ENCODE results near the gene ZNF841. TPM values are rescaled to one million over a fixed set of nuclear protein-coding genes. Genes with fewer than 3 reads are reported as not detected.
"Not testable (repeated sequence)": the region's sequence is repeated elsewhere in the genome, so short reads cannot be mapped to it uniquely, and the experiment has no call there.

Gene ZNF841
- polyA plus RNA-seq, 1 of the 3 experiments (the other 2 are of a cell fraction), result 3.8 TPM

DNA sequence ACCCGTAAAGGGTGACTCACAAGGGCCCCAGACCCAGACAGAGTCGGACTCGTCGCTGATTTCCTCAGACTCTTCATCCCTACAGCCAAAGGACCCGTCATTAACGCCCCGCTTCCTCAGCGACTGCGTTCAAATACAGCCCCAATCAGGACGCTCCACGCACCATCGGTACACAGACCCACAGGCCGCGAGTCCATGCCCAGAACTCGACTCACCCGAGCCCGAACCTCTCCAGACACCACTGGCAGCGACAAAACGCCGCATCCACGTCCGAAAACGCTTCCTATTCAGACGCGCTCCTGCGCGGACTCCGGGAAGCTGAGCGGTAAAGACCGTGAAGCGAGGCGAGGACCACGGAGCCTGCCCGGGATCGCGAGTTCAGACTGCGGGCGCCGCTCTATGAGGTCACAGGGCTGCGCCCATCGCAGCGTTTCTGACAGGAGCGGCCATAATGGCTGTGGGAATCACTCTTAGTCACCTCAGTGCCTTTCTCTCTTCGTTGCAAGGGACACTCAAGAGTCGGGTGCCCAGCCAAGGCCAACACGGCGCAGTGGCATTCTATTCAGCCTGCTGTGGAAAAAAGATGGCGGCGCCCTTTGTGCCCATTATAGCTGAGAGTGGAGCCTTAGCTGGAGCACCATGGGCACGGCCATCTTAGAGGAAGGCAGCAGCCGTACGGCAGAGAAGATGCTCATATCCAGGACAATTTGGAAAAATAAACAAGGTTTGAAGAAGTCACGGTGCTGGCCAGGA lies 67.4 kb downstream of the ZNF841 start, which contains the start of gene ZNF614:
Gene ZNF614, minus strand, starts transcription at position 353 of the 753 bp plus-strand sequence. CDS start 2,634 bp downstream, outside the sequence.
- Histone ChIP-seq H3K9me3 (peaks cover 30% of the 10 kb centered on the region), H3K4me1 (ENCODE audit: control insufficient read depth in 1 of 2, insufficient read depth in 2 of 2, low read depth in 1 of 2, low read length in 1 of 2) (no peaks in the 10 kb centered on the region; a peak in 2 of 4 replicates), H4K20me1 (ENCODE audit: insufficient read depth) (no peaks in the 10 kb centered on the region), H3K4me2 (peak within 1 kb of the TSS; percentile 74), H3K27me3 (ENCODE audit: insufficient read depth) (no peaks in the 10 kb centered on the region), H2AFZ (ENCODE audit: low read depth) (peak within 1 kb of the TSS; percentile 93), H3K27ac (ENCODE audit: low read depth in 2 of 2, low read length in 1 of 2) (peak within 1 kb of the TSS; percentile 89 to 95), H3K36me3 (replicated peaks in 1 of 2; ENCODE audit: control insufficient read depth in 1 of 2, insufficient read depth in 2 of 2, low read length in 1 of 2) (peaks cover 25 to 43% of the 10 kb centered on the region in 2 experiments), H3K9ac (peak within 1 kb of the TSS; percentile 86), H3K4me3 (ENCODE audit: low read depth in 2 of 2, low read length in 1 of 2) (peak within 1 kb of the TSS; percentile 62 to 78), H3K9me2 (no peaks in the 10 kb centered on the region), H3F3A (replicated peaks; ENCODE audit: insufficient read depth) (peaks cover 9% of the 10 kb centered on the region), H3K79me2 (ENCODE audit: insufficient read depth) (peaks cover 22% of the 10 kb centered on the region)
- POLR2A ChIA-PET, result interaction anchor here (0.7 to 1.5 kb wide), 4 partner anchors 10 to 161 kb away, joined by 3 to 7 read pairs (median 4); partner anchors contain the start of genes ZNF432 and ZNF615
- TF ChIP-seq ELF1 (IDR thresholded peaks at IDR 0.05) (peak; percentile 57; the same call in 1 of the 2 replicates), YY1 (IDR thresholded peaks at IDR 0.05; ENCODE audit: low read depth) (peak; percentile 99), GABPA (IDR thresholded peaks at IDR 0.05; ENCODE audit: low read depth) (peak; percentile 18; the same call in 1 of the 2 replicates), SIN3A (IDR thresholded peaks at IDR 0.05; ENCODE audit: borderline replicate concordance, low read depth, low read length) (peak; percentile 90), SMC3 (IDR thresholded peaks at IDR 0.05; ENCODE audit: low read depth, low read length) (no peak), NRF1 (IDR thresholded peaks at IDR 0.05; ENCODE audit: low read depth, low read length) (0 out of 2 replicates have a peak, but pooled peaks have one; percentile 1), MXI1 (IDR thresholded peaks at IDR 0.05; ENCODE audit: low read depth, low read length) (peak; percentile 75; the same call in 1 of the 2 replicates), TAF1 (IDR thresholded peaks at IDR 0.05; ENCODE audit: borderline replicate concordance, low read depth, low read length) (peak; percentile 69; the same call in 1 of the 2 replicates), POLR2AphosphoS5 (IDR thresholded peaks at IDR 0.05; ENCODE audit: low read depth, low read length) (peak; percentile 91), CHD2 (IDR thresholded peaks at IDR 0.05; ENCODE audit: low read length, partially characterized antibody) (peak; percentile 99)
- TF ChIP-seq, protein P1, sequence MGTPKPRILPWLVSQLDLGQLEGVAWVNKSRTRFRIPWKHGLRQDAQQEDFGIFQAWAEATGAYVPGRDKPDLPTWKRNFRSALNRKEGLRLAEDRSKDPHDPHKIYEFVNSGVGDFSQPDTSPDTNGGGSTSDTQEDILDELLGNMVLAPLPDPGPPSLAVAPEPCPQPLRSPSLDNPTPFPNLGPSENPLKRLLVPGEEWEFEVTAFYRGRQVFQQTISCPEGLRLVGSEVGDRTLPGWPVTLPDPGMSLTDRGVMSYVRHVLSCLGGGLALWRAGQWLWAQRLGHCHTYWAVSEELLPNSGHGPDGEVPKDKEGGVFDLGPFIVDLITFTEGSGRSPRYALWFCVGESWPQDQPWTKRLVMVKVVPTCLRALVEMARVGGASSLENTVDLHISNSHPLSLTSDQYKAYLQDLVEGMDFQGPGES (IDR thresholded peaks at IDR 0.05; ENCODE audit: low read depth, low read length), result no peak
- TF ChIP-seq, protein P2, sequence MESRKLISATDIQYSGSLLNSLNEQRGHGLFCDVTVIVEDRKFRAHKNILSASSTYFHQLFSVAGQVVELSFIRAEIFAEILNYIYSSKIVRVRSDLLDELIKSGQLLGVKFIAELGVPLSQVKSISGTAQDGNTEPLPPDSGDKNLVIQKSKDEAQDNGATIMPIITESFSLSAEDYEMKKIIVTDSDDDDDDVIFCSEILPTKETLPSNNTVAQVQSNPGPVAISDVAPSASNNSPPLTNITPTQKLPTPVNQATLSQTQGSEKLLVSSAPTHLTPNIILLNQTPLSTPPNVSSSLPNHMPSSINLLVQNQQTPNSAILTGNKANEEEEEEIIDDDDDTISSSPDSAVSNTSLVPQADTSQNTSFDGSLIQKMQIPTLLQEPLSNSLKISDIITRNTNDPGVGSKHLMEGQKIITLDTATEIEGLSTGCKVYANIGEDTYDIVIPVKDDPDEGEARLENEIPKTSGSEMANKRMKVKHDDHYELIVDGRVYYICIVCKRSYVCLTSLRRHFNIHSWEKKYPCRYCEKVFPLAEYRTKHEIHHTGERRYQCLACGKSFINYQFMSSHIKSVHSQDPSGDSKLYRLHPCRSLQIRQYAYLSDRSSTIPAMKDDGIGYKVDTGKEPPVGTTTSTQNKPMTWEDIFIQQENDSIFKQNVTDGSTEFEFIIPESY (IDR thresholded peaks at IDR 0.05; ENCODE audit: borderline replicate concordance, low read depth), result peak; percentile 98
- TF ChIP-seq, protein P3, sequence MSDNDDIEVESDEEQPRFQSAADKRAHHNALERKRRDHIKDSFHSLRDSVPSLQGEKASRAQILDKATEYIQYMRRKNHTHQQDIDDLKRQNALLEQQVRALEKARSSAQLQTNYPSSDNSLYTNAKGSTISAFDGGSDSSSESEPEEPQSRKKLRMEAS (IDR thresholded peaks at IDR 0.05; ENCODE audit: low read depth), result peak; percentile 72; the same call in 1 of the 2 replicates
- TF ChIP-seq, protein P4, sequence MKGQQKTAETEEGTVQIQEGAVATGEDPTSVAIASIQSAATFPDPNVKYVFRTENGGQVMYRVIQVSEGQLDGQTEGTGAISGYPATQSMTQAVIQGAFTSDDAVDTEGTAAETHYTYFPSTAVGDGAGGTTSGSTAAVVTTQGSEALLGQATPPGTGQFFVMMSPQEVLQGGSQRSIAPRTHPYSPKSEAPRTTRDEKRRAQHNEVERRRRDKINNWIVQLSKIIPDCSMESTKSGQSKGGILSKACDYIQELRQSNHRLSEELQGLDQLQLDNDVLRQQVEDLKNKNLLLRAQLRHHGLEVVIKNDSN (IDR thresholded peaks at IDR 0.05; ENCODE audit: borderline replicate concordance, low read depth), result no peak
- 2% methylated on average over 50 of the region's 53 CpGs for WGBS (ENCODE audit: low lambda C conversion rate)
- CTCF ChIA-PET, result interaction anchor here (1.6 kb wide), 1 partner anchor 20 kb away, joined by 3 read pairs; the partner anchor contains the start of gene ZNF432
- peak; percentile 89 for DNase-seq

DNA sequence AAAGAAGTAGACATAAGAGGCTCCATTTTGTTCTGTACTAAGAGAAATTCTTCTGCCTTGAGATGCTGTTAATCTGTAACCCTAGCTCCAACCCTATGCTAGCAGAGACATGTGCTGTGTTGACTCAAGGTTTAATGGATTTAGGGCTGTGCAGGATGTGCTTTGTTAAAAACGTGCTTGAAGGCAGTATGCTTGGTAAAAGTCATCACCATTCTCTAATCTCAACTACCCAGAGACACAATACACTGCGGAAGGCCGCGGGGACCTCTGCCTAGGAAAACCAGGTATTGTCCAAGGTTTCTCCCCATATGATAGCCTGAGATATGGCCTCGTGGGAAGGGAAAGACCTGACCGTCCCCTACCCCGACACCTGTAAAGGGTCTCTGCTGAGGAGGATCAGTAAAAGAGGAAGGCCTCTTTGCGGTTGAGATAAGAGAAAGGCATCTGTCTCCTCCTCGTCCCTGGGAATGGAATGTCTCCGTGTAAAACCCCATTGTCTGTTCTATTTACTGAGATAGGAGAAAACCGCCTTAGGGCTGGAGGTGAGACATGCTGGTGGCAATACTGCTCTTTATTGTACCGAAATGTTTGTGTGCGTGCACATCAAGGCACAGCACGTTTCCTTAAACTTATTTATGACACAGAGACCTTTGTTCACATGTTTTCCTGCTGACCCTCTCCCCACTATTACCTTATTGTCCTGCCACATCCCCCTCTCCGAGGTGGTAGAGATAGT lies 69.1 kb downstream of the ZNF841 start:
- H3K4me1 ChIP-seq (ENCODE audit: control insufficient read depth in 1 of 2, insufficient read depth in 2 of 2, low read depth in 1 of 2, low read length in 1 of 2); H2AFZ ChIP-seq (ENCODE audit: low read depth); H3K27ac ChIP-seq (ENCODE audit: low read depth in 2 of 2, low read length in 1 of 2); POLR2A ChIA-PET; H3K9me2 ChIP-seq; H3K4me2 ChIP-seq; DNase-seq; H4K20me1 ChIP-seq (ENCODE audit: insufficient read depth); H3K4me3 ChIP-seq (ENCODE audit: low read depth in 2 of 2, low read length in 1 of 2); H3F3A ChIP-seq (replicated peaks; ENCODE audit: insufficient read depth); H3K9ac ChIP-seq; H3K27me3 ChIP-seq (ENCODE audit: insufficient read depth): not testable (repeated sequence)
- Histone ChIP-seq H3K9me3 (peaks cover 17% of the 10 kb centered on the region; the same call in 1 of the 2 replicates), H3K79me2 (ENCODE audit: insufficient read depth) (peaks cover 22% of the 10 kb centered on the region), H3K36me3 (replicated peaks in 1 of 2; ENCODE audit: control insufficient read depth in 1 of 2, insufficient read depth in 2 of 2, low read length in 1 of 2) (peaks cover 36 to 42% of the 10 kb centered on the region in 2 experiments)
- WGBS (ENCODE audit: low lambda C conversion rate), result 87% methylated on average over 15 of the region's 15 CpGs
- CTCF ChIA-PET, result interaction anchor here (1.6 kb wide), 1 partner anchor 22 kb away, joined by 3 read pairs; the partner anchor contains the start of gene ZNF432

DNA sequence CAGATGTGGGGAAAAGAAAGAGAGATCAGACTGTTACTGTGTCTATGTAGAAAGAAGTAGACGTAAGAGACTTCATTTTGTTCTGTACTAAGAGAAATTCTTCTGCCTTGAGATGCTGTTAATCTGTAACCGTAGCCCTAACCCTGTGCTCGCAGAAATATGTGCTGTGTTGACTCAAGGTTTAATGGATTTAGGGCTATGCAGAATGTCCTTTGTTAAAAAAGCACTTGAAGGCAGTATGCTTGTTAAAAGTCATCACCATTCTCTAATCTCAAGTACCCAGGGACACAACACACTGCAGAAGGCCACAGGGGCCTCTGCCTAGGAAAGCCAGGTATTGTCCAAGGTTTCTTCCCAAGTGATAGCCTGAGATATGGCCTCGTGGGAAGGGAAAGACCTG lies 71.1 kb downstream of the ZNF841 start:
- H3K4me1 ChIP-seq (ENCODE audit: control insufficient read depth in 1 of 2, insufficient read depth in 2 of 2, low read depth in 1 of 2, low read length in 1 of 2); H4K20me1 ChIP-seq (ENCODE audit: insufficient read depth); H2AFZ ChIP-seq (ENCODE audit: low read depth); DNase-seq; H3K4me2 ChIP-seq; H3K27ac ChIP-seq (ENCODE audit: low read depth in 2 of 2, low read length in 1 of 2); H3K27me3 ChIP-seq (ENCODE audit: insufficient read depth); H3F3A ChIP-seq (replicated peaks; ENCODE audit: insufficient read depth); CTCF ChIA-PET; H3K9ac ChIP-seq; POLR2A ChIA-PET; H3K9me3 ChIP-seq; H3K9me2 ChIP-seq: not testable (repeated sequence)
- 89% methylated on average over 4 of the region's 4 CpGs for WGBS (ENCODE audit: low lambda C conversion rate)
- Histone ChIP-seq H3K79me2 (ENCODE audit: insufficient read depth) (peaks cover 22% of the 10 kb centered on the region), H3K4me3 (ENCODE audit: low read depth in 2 of 2, low read length in 1 of 2) (peak overlapping the region in 1 of 2 experiments; percentile 6; a peak in 1 of 4 replicates), H3K36me3 (replicated peaks in 1 of 2; ENCODE audit: control insufficient read depth in 1 of 2, insufficient read depth in 2 of 2, low read length in 1 of 2) (peaks cover 54 to 61% of the 10 kb centered on the region in 2 experiments)

Measured in SK-N-SH (cell line).